ENCODE results near the gene FSCN2. TPM values are rescaled to one million over a fixed set of nuclear protein-coding genes. Genes with fewer than 3 reads are reported as not detected.

Gene FSCN2
- total and polyA plus RNA-seq, 2 donors from 2014 or later, result 0.26 to 3.8 TPM

DNA sequence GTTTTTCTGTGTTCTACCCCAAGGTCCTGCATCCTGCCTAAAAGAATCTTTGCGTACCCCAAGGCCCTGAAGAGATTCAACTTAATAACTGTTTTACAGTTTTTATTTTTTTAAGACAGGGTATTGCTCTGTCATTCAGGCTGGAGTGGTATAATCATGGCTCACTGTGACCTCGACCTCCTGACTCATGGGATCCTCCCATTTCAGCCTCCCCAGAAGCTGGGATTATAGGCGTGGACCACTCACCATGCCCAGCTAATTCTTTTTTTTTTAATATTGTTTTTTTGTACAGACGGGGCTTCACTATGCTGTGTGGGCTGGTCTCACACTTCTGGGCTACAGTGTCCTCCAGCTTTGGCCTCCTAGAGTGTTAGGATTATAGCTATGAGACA, 33.3 kb downstream of the FSCN2 start:
- Histone ChIP-seq H3K27me3 (ENCODE audit: control insufficient read depth, insufficient read depth, low read length) (no peaks in the 10 kb centered on the region), H3K36me3 (ENCODE audit: control insufficient read depth in 2 of 3, insufficient read depth in 3 of 3, low read length in 3 of 3) (peaks cover 9 to 56% (median 23%) of the 10 kb centered on the region in 3 donors), H3K4me3 (ENCODE audit: low read length in 3 of 3) (no peak overlapping the region), H3K27ac (ENCODE audit: low read depth in 2 of 2, low read length in 2 of 2) (no peak overlapping the region), H3K4me1 (ENCODE audit: control insufficient read depth in 2 of 3, insufficient read depth in 2 of 3, low read depth in 1 of 3, low read length in 3 of 3) (peaks cover 3 to 6% (median 4%) of the 10 kb centered on the region in 3 donors), H3K9ac (ENCODE audit: low read length in 3 of 3) (no peak overlapping the region), H3K9me3 (ENCODE audit: control insufficient read depth in 2 of 3, insufficient read depth in 1 of 3, low read length in 3 of 3) (no peaks in the 10 kb centered on the region)
- no peak for DNase-seq
- intact Hi-C loops (cut with DNase I), result no loop called here
- FAIRE-seq, result no peak
- TF ChIP-seq, protein P1, sequence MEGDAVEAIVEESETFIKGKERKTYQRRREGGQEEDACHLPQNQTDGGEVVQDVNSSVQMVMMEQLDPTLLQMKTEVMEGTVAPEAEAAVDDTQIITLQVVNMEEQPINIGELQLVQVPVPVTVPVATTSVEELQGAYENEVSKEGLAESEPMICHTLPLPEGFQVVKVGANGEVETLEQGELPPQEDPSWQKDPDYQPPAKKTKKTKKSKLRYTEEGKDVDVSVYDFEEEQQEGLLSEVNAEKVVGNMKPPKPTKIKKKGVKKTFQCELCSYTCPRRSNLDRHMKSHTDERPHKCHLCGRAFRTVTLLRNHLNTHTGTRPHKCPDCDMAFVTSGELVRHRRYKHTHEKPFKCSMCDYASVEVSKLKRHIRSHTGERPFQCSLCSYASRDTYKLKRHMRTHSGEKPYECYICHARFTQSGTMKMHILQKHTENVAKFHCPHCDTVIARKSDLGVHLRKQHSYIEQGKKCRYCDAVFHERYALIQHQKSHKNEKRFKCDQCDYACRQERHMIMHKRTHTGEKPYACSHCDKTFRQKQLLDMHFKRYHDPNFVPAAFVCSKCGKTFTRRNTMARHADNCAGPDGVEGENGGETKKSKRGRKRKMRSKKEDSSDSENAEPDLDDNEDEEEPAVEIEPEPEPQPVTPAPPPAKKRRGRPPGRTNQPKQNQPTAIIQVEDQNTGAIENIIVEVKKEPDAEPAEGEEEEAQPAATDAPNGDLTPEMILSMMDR (IDR thresholded peaks at IDR 0.05; ENCODE audit: borderline replicate concordance, extremely low read depth, insufficient read depth), result no peak

DNA sequence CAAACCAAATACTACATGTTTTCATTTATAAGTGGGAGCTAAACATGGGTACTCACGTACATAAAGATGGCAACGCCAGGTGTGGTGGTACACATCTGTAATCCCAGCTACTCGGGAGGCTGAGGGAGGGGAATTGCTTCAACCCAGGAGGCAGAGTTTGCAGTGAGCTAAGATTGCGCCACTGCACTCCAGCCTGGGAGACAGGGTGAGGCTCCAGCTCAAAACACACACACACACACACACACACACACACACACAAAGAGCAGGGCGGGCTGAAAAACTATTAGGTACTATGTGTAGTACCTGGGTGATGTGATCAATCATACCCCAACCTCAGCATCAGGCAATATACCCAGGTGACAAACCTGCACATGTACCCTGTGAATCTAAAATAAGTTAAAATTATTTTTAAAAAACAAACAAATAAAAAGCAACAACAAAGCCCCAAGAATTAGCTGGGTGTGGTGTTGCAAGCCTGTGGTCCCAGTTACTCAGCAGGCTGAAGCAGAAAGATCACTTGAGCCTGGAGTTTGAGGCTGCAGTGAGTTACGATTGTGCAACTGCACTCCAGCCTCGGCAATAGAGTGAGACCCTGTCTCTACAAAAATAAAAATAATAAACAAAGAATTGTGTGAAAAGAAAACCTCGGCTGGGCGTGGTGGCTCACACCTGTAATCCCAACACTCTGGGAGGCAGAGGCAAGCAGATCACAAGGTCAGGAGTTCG, 35.8 kb downstream of the FSCN2 start:
- Histone ChIP-seq H3K36me3 (ENCODE audit: control insufficient read depth in 2 of 3, insufficient read depth in 3 of 3, low read length in 3 of 3) (peaks cover 14 to 63% (median 27%) of the 10 kb centered on the region in 3 donors), H3K27ac (ENCODE audit: low read depth in 2 of 2, low read length in 2 of 2) (no peak overlapping the region), H3K9me3 (ENCODE audit: control insufficient read depth in 2 of 3, insufficient read depth in 1 of 3, low read length in 3 of 3) (no peaks in the 10 kb centered on the region), H3K27me3 (ENCODE audit: control insufficient read depth, insufficient read depth, low read length) (no peaks in the 10 kb centered on the region), H3K9ac (ENCODE audit: low read length in 3 of 3) (no peak overlapping the region), H3K4me1 (ENCODE audit: control insufficient read depth in 2 of 3, insufficient read depth in 2 of 3, low read depth in 1 of 3, low read length in 3 of 3) (peaks cover 12 to 22% (median 13%) of the 10 kb centered on the region in 3 donors), H3K4me3 (ENCODE audit: low read length in 3 of 3) (no peak overlapping the region)
- intact Hi-C loops (cut with DNase I), result no loop called here
- TF ChIP-seq, protein P1 (IDR thresholded peaks at IDR 0.05; ENCODE audit: borderline replicate concordance, extremely low read depth, insufficient read depth), result no peak
- no peak for FAIRE-seq
- DNase-seq, result peak in 1 of 5 donors; percentile 11

- no peak for DNase-seq
- H3K27me3 ChIP-seq (ENCODE audit: control insufficient read depth, insufficient read depth, low read length), result no peaks in the 10 kb centered on the region
- no peak for FAIRE-seq
- peaks cover 12 to 22% (median 13%) of the 10 kb centered on the region in 3 donors for H3K4me1 ChIP-seq (ENCODE audit: control insufficient read depth in 2 of 3, insufficient read depth in 2 of 3, low read depth in 1 of 3, low read length in 3 of 3)
- TF ChIP-seq, protein P1 (IDR thresholded peaks at IDR 0.05; ENCODE audit: borderline replicate concordance, extremely low read depth, insufficient read depth), result no peak
- no peak overlapping the region for H3K9ac ChIP-seq (ENCODE audit: low read length in 3 of 3)
- H3K9me3 ChIP-seq (ENCODE audit: control insufficient read depth in 2 of 3, insufficient read depth in 1 of 3, low read length in 3 of 3), result no peaks in the 10 kb centered on the region
- peaks cover 17 to 67% (median 26%) of the 10 kb centered on the region in 3 donors for H3K36me3 ChIP-seq (ENCODE audit: control insufficient read depth in 2 of 3, insufficient read depth in 3 of 3, low read length in 3 of 3)
- no peak overlapping the region for H3K4me3 ChIP-seq (ENCODE audit: low read length in 3 of 3)
- intact Hi-C loops (cut with DNase I), result no loop called here
- H3K27ac ChIP-seq (ENCODE audit: low read depth in 2 of 2, low read length in 2 of 2), result no peak overlapping the region
These were observed 36.6 kb downstream of the FSCN2 start for GRCh38 chr17:81564778-81565177.

Measured in kidney (tissue), 14 donors.